ENCODE results near the gene PPARG.
"Not testable (repeated sequence)": the region's sequence is repeated elsewhere in the genome, so short reads cannot be mapped to it uniquely, and the experiment has no call there.

The PPARG gene

GRCh38 chr3:12288182-12289129 is at the start of gene PPARG:
PPARG (plus strand) TSS chr3:12289070; CDS start chr3:12379712, 90,642 bp downstream.
- Mint-ChIP-seq H3K4me3 (peak within 1 kb of the TSS; percentile 53), H3K4me1 (peaks cover 21% of the 10 kb centered on the region), H3K27me3 (peaks cover 68% of the 10 kb centered on the region), H3K27ac (no peak within 1 kb of the TSS), H3K36me3 (ENCODE audit: low read depth) (peaks cover 1% of the 10 kb centered on the region), H3K9me3 (peaks cover 7% of the 10 kb centered on the region)
- DNase-seq, result no peak
- peak; percentile 72 for ATAC-seq

DNA sequence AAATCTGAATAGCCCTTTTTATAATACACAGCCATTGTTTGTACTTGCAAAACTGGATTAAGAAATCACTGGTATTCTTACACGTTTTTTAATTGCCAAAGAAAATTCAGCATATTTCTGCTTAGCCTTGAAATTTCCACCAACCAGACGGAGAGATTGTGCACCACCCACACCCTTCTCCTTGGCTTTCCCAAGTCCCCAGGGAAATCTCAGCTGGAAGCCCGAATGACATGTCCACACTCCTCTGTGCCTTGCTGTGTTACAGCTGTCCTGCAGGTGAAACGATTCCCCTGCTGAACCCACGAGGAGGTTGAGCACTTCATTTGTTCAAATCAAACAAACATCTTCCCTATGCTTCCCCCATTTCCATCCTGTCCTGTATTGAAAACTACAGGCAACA is 49.6 kb upstream of the PPARG start:
- no peak overlapping the region for H3K4me3 Mint-ChIP-seq
- peaks cover 18% of the 10 kb centered on the region for H3K27me3 Mint-ChIP-seq
- H3K36me3 Mint-ChIP-seq (ENCODE audit: low read depth), result no peaks in the 10 kb centered on the region
- H3K9me3 Mint-ChIP-seq, result peaks cover under 1% of the 10 kb centered on the region
- no peak for DNase-seq
- ATAC-seq, result no peak
- H3K27ac Mint-ChIP-seq, result no peak overlapping the region
- peaks cover 7% of the 10 kb centered on the region for H3K4me1 Mint-ChIP-seq

GRCh38 chr3:12242772-12243171 is 46.1 kb upstream of the PPARG start:
- no peak overlapping the region for H3K27ac Mint-ChIP-seq
- no peak for DNase-seq
- peaks cover 28% of the 10 kb centered on the region for H3K27me3 Mint-ChIP-seq
- no peaks in the 10 kb centered on the region for H3K36me3 Mint-ChIP-seq (ENCODE audit: low read depth)
- no peak overlapping the region for H3K4me3 Mint-ChIP-seq
- H3K9me3 Mint-ChIP-seq, result peaks cover 8% of the 10 kb centered on the region
- H3K4me1 Mint-ChIP-seq, result peaks cover 6% of the 10 kb centered on the region
- ATAC-seq, result no peak

DNA sequence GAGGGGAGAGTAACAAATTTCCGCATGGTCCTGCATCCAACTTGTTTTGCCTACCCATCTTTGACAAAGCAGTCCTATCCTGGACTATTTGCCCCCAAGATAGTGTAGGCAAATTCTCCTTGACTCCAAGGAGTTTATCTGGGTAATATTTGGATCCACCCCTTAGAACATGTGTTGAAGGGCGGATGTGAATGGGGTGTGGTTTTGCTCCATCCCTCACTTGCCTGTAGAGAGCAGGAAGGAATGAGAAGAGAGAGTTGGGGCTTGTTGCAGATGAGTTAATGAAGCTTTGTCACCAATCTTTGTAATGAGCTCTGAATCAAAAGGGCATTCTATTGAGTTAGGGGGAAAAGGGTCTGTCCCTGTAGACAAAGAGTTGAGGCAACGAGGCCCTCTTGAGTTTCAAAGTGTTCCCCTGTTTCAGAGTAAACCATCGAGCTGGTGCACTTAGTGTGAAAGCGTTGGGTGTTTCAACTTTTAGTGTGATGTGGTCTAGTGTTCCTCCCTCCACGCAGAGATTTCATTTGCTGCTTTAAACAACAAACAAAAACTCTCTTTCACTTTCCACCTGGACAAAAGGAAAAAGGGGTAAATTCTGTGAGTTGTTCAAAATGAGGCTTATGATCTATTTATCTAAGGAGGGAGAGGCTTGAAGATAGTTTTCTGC is 42.2 kb upstream of the PPARG start:
- peaks cover 28% of the 10 kb centered on the region for H3K9me3 Mint-ChIP-seq
- H3K4me3 Mint-ChIP-seq, result no peak overlapping the region
- H3K27ac Mint-ChIP-seq, result no peak overlapping the region
- H3K27me3 Mint-ChIP-seq, result peaks cover 32% of the 10 kb centered on the region
- no peak for DNase-seq
- no peaks in the 10 kb centered on the region for H3K36me3 Mint-ChIP-seq (ENCODE audit: low read depth)
- no peak for ATAC-seq
- H3K4me1 Mint-ChIP-seq, result peaks cover 6% of the 10 kb centered on the region

- Mint-ChIP-seq H3K4me1 (peaks cover 6% of the 10 kb centered on the region), H3K27ac (no peak overlapping the region), H3K27me3 (peaks cover 32% of the 10 kb centered on the region), H3K4me3 (no peak overlapping the region), H3K36me3 (ENCODE audit: low read depth) (no peaks in the 10 kb centered on the region), H3K9me3 (peaks cover 28% of the 10 kb centered on the region)
- ATAC-seq, result no peak
- no peak for DNase-seq
Observed at GRCh38 chr3:12247411-12247810, 41.5 kb upstream of the PPARG start.

DNA sequence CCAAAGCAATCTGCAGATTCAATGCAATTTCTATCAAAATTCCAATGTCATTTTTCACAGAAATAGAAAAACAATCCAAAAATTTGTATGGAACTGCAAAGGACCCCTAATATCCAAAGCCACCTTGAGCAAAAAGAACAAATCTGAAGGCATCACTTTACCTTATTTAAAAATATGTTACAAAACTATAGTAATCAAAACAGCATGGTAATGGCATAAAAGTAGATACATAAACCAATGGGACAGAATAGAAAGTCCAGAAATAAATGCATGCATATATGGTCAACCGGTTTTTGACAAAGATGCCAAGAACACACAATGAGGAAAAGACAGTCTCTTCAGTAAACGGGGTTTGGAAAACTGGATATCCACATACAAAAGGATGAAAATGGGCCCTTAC is 39.4 kb upstream of the PPARG start:
- ATAC-seq (no peak), DNase-seq (no peak)
- no peak overlapping the region for H3K27ac Mint-ChIP-seq
- peaks cover 40% of the 10 kb centered on the region for H3K27me3 Mint-ChIP-seq
- H3K9me3 Mint-ChIP-seq, result peaks cover 28% of the 10 kb centered on the region
- H3K4me1 Mint-ChIP-seq, result peaks cover 6% of the 10 kb centered on the region
- H3K4me3 Mint-ChIP-seq, result no peak overlapping the region
- no peaks in the 10 kb centered on the region for H3K36me3 Mint-ChIP-seq (ENCODE audit: low read depth)

- no peak overlapping the region for H3K27ac Mint-ChIP-seq
- H3K4me3 Mint-ChIP-seq, result no peak overlapping the region
Observed at GRCh38 chr3:12252889-12253288, 36.0 kb upstream of the PPARG start.

GRCh38 chr3:12253516-12254343 is 35.1 kb upstream of the PPARG start:
- no peak overlapping the region for H3K4me3 Mint-ChIP-seq
- H3K4me1 Mint-ChIP-seq, result no peaks in the 10 kb centered on the region
- DNase-seq, result no peak
- H3K27ac Mint-ChIP-seq, result no peak overlapping the region
- peaks cover 19% of the 10 kb centered on the region for H3K9me3 Mint-ChIP-seq
- no peaks in the 10 kb centered on the region for H3K36me3 Mint-ChIP-seq (ENCODE audit: low read depth)
- ATAC-seq, result no peak
- peaks cover 27% of the 10 kb centered on the region for H3K27me3 Mint-ChIP-seq

More at GRCh38 chr3:12252889-12253288, 36.0 kb upstream of the PPARG start:
- H3K9me3 Mint-ChIP-seq, result peaks cover 20% of the 10 kb centered on the region
- ATAC-seq, result no peak
- no peaks in the 10 kb centered on the region for H3K36me3 Mint-ChIP-seq (ENCODE audit: low read depth)
- H3K27me3 Mint-ChIP-seq, result peaks cover 23% of the 10 kb centered on the region
- H3K4me1 Mint-ChIP-seq, result no peaks in the 10 kb centered on the region
- no peak for DNase-seq

GRCh38 chr3:12255393-12255792 is 33.5 kb upstream of the PPARG start:
- Mint-ChIP-seq H3K4me1 (no peaks in the 10 kb centered on the region), H3K27me3 (peaks cover 18% of the 10 kb centered on the region), H3K36me3 (ENCODE audit: low read depth) (no peaks in the 10 kb centered on the region), H3K27ac (no peak overlapping the region), H3K4me3 (no peak overlapping the region), H3K9me3 (peaks cover 4% of the 10 kb centered on the region)
- DNase-seq (no peak), ATAC-seq (no peak)

DNA sequence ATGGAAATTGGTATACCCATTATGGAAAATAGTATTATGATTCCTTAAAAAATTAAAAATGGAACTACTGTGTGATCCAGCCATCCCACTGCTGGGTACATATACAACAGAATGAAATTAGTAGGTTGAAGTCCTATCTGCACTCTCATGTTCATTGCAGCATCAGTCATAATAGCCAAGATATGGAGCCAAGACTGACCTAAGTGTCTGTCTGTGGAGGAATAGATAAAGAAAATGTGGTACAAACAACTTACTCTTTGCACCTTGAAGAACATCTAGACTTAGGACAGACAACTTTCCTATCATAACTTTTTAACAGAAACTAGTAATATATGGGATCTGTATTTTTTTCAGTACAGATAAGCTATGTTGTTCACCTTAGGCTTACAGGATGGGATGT is 30.0 kb upstream of the PPARG start:
- no peaks in the 10 kb centered on the region for H3K9me3 Mint-ChIP-seq
- peaks cover 16% of the 10 kb centered on the region for H3K27me3 Mint-ChIP-seq
- H3K36me3 Mint-ChIP-seq (ENCODE audit: low read depth), result no peaks in the 10 kb centered on the region
- DNase-seq, result no peak
- ATAC-seq, result no peak
- H3K4me3 Mint-ChIP-seq, result no peak overlapping the region
- no peak overlapping the region for H3K27ac Mint-ChIP-seq
- no peaks in the 10 kb centered on the region for H3K4me1 Mint-ChIP-seq

- H3K4me1 Mint-ChIP-seq; H3K27ac Mint-ChIP-seq; DNase-seq; H3K36me3 Mint-ChIP-seq (ENCODE audit: low read depth); H3K4me3 Mint-ChIP-seq; ATAC-seq; H3K9me3 Mint-ChIP-seq: not testable (repeated sequence)
- H3K27me3 Mint-ChIP-seq, result peaks cover 12% of the 10 kb centered on the region
Observed at GRCh38 chr3:12262173-12262572, 26.7 kb upstream of the PPARG start.

DNA sequence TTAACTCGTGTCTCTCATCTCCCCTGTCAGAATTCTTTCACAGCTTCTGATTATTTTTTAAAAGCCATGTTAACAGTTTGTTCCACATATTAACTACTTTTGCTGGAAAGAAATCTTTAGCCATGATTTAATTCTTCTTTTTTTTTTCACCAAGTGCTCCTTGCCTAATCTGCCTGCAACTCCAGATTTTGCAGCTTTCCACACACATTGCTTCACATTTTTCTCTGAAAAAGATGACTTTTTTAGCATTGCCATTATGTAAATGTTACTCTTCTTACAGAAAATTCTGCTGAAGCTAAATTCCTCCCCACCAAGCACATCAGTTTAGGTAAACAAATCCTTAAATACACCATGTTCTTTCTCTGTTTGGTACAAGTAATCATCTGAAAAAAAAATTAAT is 23.4 kb upstream of the PPARG start:
- ATAC-seq, result no peak
- no peak for DNase-seq
- Mint-ChIP-seq H3K36me3 (ENCODE audit: low read depth) (no peaks in the 10 kb centered on the region), H3K27ac (no peak overlapping the region), H3K4me1 (no peaks in the 10 kb centered on the region), H3K4me3 (no peak overlapping the region), H3K9me3 (no peaks in the 10 kb centered on the region), H3K27me3 (peaks cover 2% of the 10 kb centered on the region)

DNA sequence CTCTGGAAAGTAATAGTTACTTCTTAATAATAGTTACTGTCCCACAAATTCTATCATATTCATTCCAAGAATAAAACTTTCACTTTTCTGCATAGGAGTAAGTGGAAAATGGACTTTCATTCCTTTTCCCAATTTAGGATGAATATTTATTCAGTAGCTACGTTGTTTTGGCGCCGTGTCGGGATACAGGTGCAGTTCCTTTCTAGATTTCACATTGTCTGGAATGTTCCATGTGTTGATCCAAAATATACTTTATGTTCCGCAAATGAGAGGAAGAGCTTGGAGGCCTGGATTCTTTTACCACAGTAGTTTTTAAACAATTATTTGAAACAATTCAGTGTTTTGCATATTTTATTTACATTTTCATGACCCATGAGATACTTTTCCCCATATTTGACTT is 22.8 kb upstream of the PPARG start:
- H3K4me1 Mint-ChIP-seq, result no peaks in the 10 kb centered on the region
- ATAC-seq (no peak), DNase-seq (no peak)
- no peaks in the 10 kb centered on the region for H3K36me3 Mint-ChIP-seq (ENCODE audit: low read depth)
- no peaks in the 10 kb centered on the region for H3K9me3 Mint-ChIP-seq
- H3K4me3 Mint-ChIP-seq, result no peak overlapping the region
- H3K27me3 Mint-ChIP-seq, result peaks cover 2% of the 10 kb centered on the region
- no peak overlapping the region for H3K27ac Mint-ChIP-seq

DNA sequence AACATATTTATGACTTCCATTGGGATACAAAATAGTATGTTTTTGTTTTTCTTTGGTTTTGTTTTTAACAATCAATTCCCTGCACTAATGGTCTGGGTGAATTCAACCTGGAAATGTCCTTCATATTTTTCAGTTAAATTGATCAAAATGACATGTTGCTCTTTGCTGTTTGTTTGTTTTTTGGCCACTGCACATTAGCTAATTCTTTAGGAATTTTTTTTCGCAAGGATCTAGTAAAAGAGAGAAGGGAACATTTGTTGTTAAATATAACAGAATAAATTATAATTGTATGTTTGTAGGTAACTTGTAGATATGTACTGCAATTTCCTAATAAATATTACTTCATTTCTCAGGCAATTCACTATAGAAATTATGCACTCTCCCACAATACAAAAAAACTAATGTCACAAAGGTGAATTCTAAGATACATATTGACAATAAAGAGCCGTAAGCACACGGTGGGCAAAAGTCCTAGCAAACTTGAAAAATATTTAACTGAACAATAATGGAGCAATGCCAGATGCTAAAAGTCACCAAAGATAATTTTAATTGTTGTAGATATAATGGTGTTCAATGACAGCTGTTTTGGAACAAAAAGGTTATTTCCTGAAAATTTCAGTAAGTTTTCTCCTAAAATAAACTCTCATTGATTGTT is 21.4 kb upstream of the PPARG start:
- no peaks in the 10 kb centered on the region for H3K4me1 Mint-ChIP-seq
- no peak overlapping the region for H3K27ac Mint-ChIP-seq
- H3K36me3 Mint-ChIP-seq (ENCODE audit: low read depth), result no peaks in the 10 kb centered on the region
- peaks cover 6% of the 10 kb centered on the region for H3K27me3 Mint-ChIP-seq
- DNase-seq (no peak), ATAC-seq (no peak)
- H3K9me3 Mint-ChIP-seq, result no peaks in the 10 kb centered on the region
- no peak overlapping the region for H3K4me3 Mint-ChIP-seq
